Colonic mucosa (tissue), 4 donors: ENCODE data around the gene SPDYE16. TPM values are rescaled to one million over a fixed set of nuclear protein-coding genes. Genes with fewer than 3 reads are reported as not detected.
"Not testable (repeated sequence)": the region's sequence is repeated elsewhere in the genome, so short reads cannot be mapped to it uniquely, and the experiment has no call there.

ENCODE experiments used
- DNase-seq: peaks from one replicate; pipeline ENCODE4 v3.0.0-alpha.2; 2020
- H3K27ac ChIP-seq: fragments of 200-600 bp; one replicate; pipeline ENCODE4 v1.8.0; 2021
- H3K27me3 ChIP-seq: fragments of 200-600 bp; one replicate; pipeline ENCODE4 v1.8.0; 2021
- H3K36me3 ChIP-seq: fragments of 200-600 bp; one replicate; pipeline ENCODE4 v1.8.0; 2021
- H3K4me1 ChIP-seq: fragments of 200-600 bp; one replicate; pipeline ENCODE4 v1.8.0; 2021; ENCODE audit warnings: mild to moderate bottlenecking
- H3K4me3 ChIP-seq: fragments of 200-600 bp; one replicate; pipeline ENCODE4 v1.8.0; 2021
- H3K9ac ChIP-seq, 2 donors: one replicate each; pipeline ENCODE4 v1.7.0; 2013; ENCODE audit warnings: control low read depth in 2 of 2, low read depth in 2 of 2, low read length in 2 of 2
- H3K9me3 ChIP-seq: fragments of 200-600 bp; one replicate; pipeline ENCODE4 v1.8.0; 2021
- intact Hi-C: fragments of 100-400 bp; cut with DNase I; formaldehyde crosslinking; loops from one replicate; pipeline ENCODE4 v1.14.1; 2022
- total RNA-seq, 2 donors: library from RNA; stranded (reverse); fragmentation: NEBNext Ultra II Directional in 1 of 2; extraction: Animal tissue kit (Norgen Biotek cat#: 25700) in 1 of 2; gene quantifications; one replicate each; pipeline ENCODE4 v1.2.1, GENCODE V29; 2021
- TF ChIP-seq, protein P1 (sequence below): fragments of 200-600 bp; IDR thresholded peaks from one replicate; pipeline ENCODE4 v1.8.0; 2022; ENCODE audit warnings: antibody characterized with exemption, mild to moderate bottlenecking
- donor health status: healthy.
- donor health status: DM: no; HTN: no; CAD: no.
- donor health status: DM: no; HTN: no; CAD: no.

SPDYE16 gene
- total RNA-seq, 2 donors from 2014 or later: not detected

DNA sequence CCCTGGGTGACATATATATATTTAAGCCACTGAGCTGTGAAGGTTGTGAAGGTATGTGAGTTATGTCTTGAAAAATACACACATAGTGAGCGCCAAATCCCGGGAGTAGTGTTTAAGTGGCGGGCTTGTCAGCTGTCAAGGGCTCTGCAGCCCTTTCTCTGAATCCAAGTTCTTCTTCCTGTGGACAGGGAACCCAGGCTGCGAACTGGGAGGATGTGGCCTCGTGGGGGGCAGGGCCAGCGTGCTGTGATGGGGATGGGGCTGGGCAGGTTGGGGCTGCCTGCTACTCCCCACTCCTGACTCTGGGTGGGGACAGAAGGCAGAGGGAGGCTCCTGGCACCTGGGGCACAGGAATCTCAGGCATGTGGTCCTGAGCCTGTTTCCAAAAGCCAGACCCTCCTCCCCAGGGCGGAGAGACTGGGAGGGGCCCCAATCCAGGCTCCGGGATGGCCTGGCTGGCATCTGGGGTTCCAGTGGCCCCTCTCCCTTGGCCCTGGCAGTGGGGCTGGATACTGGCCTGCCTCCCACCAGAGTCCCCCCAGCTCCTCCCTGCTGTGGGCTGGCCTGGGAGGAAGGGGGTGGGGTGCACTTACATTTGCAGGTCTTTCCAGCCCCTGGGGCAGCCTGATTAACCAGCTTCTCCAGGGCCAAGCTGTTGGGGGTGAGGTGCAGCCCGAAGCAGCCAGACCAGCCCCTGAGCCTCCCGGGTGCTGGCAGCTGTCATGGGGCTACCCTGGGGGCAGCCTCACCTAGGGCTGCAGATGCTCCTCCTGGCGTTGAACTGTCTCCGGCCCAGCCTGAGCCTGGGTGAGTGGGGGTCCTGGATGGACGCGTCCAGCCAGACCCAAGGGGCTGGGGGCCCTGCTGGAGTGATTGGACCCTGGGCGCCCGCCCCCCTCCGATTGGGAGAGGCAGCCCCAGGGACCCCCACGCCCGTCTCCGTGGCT is 32.9 kb downstream of the SPDYE16 start, which contains the start of gene UPK3B:
UPK3B (plus strand) TSS at position 622 of the 947 bp plus-strand sequence; CDS start at position 723, 101 bp downstream.
- Histone ChIP-seq H3K27me3 (no peaks in the 10 kb centered on the region), H3K4me1 (peaks cover 6% of the 10 kb centered on the region), H3K9me3 (no peaks in the 10 kb centered on the region), H3K9ac (no peak within 1 kb of the TSS), H3K27ac (no peak within 1 kb of the TSS), H3K4me3 (no peak within 1 kb of the TSS), H3K36me3 (no peaks in the 10 kb centered on the region)
- intact Hi-C loops: loop anchor here (10.0 kb wide), 1 partner anchor 485 kb away; no protein-coding TSS in a partner anchor
- TF ChIP-seq, protein P1, sequence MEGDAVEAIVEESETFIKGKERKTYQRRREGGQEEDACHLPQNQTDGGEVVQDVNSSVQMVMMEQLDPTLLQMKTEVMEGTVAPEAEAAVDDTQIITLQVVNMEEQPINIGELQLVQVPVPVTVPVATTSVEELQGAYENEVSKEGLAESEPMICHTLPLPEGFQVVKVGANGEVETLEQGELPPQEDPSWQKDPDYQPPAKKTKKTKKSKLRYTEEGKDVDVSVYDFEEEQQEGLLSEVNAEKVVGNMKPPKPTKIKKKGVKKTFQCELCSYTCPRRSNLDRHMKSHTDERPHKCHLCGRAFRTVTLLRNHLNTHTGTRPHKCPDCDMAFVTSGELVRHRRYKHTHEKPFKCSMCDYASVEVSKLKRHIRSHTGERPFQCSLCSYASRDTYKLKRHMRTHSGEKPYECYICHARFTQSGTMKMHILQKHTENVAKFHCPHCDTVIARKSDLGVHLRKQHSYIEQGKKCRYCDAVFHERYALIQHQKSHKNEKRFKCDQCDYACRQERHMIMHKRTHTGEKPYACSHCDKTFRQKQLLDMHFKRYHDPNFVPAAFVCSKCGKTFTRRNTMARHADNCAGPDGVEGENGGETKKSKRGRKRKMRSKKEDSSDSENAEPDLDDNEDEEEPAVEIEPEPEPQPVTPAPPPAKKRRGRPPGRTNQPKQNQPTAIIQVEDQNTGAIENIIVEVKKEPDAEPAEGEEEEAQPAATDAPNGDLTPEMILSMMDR: no peak
- DNase-seq: no peak

DNA sequence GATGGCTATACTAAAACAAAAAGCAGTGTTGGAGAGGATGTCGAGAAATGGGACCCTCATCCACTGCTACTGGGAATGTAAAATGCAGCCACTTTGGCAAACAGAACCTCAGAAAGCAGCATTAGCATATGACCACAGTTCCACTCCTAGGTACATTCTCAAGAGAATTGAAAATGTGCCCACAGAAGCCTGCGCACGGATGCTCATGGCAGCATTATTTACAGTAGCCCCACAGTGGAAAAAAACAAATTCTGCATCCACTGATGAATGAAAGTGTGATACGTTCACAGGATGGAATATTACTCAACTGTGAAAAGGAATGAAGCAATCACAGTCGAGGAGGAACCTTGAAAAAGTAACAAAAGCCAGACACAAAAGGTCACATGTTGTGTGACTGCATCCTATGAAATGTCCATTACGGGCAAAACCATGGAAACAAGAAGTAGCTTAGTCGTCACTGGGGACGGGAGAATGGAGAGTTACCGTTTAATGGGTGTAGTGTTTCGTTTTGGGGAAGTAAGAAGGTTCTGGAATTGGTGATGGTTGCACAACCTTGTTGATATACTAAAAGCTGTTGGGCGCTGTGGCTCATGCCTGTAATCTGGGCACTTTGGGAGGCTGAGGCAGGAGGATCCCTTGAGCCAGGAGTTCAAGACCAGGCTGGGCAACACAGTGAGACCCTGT is 35.2 kb downstream of the SPDYE16 start:
- no peak for DNase-seq
- H3K4me3 ChIP-seq: no peak overlapping the region
- H3K4me1 ChIP-seq: peaks cover 1% of the 10 kb centered on the region
- H3K27ac ChIP-seq: no peak overlapping the region
- no peaks in the 10 kb centered on the region for H3K27me3 ChIP-seq
- intact Hi-C loops: loop anchor here (10.0 kb wide), 1 partner anchor 487 kb away; no protein-coding TSS in a partner anchor
- TF ChIP-seq, protein P1: no peak
- no peak overlapping the region for H3K9ac ChIP-seq
- H3K36me3 ChIP-seq: no peaks in the 10 kb centered on the region
- H3K9me3 ChIP-seq: no peaks in the 10 kb centered on the region

DNA sequence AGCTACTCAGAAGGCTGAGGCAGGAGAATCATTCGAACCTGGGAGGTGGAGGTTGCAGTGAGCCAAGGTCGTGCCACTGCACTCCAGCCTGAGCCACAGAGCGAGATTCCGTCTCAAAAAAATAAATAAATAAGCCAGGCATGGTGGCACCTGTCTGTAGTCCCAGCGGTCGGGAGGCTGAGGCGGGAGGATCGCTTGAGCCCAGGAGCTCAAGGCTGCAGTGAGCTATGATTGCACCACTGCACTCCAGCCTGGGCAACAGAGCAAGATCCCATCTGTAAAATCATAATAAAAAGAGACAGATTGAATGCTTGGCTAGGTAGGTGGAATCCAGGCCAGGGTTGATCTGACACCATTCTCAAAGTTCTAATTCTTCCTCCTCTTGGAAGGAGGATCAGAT is 36.5 kb downstream of the SPDYE16 start:
- not testable (repeated sequence) for H3K4me1 ChIP-seq, H3K27ac ChIP-seq, H3K9me3 ChIP-seq, H3K36me3 ChIP-seq, H3K27me3 ChIP-seq, H3K9ac ChIP-seq, DNase-seq, H3K4me3 ChIP-seq
- intact Hi-C loops: loop anchor here (10.0 kb wide), 1 partner anchor 488 kb away; no protein-coding TSS in a partner anchor

DNA sequence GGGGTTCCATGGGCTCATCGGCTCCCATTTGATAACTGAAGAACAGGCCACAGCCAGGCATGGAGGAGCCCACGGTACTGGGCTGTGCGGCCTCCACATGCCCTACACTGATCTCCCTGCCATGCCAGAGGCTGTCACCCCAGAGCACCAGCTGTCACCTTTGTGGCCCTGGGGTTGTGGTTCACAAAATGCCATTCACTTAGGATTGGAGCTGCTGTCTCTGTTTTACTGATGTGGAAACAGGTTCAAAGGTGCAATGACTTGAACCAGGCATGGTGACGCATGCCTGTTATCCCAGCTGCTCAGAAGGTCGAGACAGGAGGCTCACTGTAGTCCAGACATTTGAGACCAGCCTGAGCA is 37.0 kb downstream of the SPDYE16 start:
- Histone ChIP-seq H3K27ac (no peak overlapping the region), H3K36me3 (no peaks in the 10 kb centered on the region), H3K9ac (no peak overlapping the region), H3K4me3 (no peak overlapping the region), H3K9me3 (no peaks in the 10 kb centered on the region), H3K4me1 (no peaks in the 10 kb centered on the region), H3K27me3 (no peaks in the 10 kb centered on the region)
- TF ChIP-seq, protein P1: no peak
- intact Hi-C loops: loop anchor here (10.0 kb wide), 1 partner anchor 489 kb away; no protein-coding TSS in a partner anchor
- DNase-seq: no peak

DNA sequence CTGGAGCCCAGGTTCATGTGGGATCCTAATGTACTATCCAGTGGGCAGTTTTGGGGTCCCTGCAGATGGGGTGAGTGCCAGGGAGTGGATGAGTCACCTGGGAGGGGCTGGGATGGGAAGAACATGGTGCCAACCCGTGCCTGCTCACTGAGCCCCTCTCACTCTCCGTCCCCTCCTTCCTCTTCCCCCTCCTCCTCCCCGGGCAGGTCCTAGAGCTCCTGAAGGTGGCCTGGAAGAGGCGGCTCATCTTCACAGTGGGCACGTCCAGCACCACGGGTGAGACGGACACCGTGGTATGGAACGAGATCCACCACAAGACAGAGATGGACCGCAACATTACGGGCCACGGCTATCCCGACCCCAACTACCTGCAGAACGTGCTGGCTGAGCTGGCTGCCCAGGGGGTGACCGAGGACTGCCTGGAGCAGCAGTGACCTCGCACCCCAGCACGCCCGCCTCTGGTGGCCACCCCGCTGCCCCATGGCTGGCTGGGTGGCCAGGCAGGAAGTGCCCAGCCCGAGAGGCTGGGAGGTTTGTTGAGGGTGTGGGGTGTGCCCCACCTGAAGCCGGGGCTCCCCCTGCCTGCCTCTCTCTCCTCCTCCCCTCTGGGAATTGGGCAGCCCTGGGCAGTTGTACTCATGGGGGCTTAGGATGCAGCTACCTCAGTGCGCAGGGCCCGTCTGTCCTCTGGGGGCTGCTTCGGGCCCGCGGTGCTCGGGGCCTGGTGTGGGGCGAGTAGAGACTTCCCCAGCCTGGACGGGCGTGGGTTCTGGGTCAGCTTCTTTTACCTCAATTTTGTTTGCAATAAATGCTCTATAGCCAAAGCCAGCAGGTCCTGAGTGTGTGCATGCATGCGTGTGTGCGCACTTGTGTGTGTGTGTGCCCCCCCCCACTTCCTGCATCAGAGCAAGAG is 37.7 kb downstream of the SPDYE16 start:
- H3K4me3 ChIP-seq: no peak overlapping the region
- H3K9me3 ChIP-seq: no peaks in the 10 kb centered on the region
- intact Hi-C loops: loop anchor here (10.0 kb wide), 1 partner anchor 489 kb away; no protein-coding TSS in a partner anchor
- H3K9ac ChIP-seq: no peak overlapping the region
- no peak for DNase-seq
- no peaks in the 10 kb centered on the region for H3K27me3 ChIP-seq
- no peak overlapping the region for H3K27ac ChIP-seq
- TF ChIP-seq, protein P1: no peak
- no peaks in the 10 kb centered on the region for H3K4me1 ChIP-seq
- H3K36me3 ChIP-seq: no peaks in the 10 kb centered on the region

DNA sequence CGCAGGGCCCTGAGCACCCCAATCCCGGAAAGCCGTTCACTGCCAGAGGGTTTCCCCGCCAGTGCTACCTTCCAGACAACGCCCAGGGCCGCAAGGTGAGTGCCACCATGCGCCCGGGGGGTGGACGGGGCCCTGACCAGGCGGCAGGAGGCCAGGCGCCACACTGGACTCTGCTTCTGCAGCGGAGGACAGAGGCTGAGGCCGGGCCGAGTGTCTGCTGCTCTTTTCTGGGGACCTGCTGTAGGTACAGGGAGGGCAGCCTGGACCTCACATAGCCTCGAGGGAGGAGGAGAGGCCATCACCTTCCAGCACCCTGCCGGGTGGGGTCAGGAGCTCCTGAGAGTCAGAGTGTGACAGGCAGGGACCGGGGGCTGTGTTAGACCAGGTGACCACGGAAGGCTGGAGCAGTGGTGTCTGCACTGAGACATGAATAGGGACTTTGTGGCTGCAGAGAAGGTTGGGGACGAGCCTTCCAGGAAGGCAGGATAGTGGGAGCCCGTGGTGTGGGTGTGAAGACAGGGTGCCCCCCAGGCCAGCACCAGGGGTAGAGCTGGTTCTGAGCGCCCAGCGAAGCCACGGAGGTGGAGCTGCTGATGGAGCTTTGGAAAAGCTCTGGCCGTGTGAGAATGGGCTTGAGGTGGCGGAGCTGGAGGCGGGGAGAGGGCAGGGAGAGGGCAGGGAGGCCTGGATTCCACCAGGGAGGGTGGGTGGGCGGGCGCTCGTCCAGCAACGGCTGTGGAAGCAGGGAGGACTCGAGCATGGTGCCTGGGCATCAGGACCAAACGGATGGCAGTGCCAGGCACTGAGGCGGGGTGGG is 38.5 kb downstream of the SPDYE16 start:
- not testable (repeated sequence) for H3K9ac ChIP-seq, H3K4me3 ChIP-seq, H3K36me3 ChIP-seq, DNase-seq, H3K27ac ChIP-seq, H3K27me3 ChIP-seq, H3K4me1 ChIP-seq, H3K9me3 ChIP-seq
- intact Hi-C loops: loop anchor here (10.0 kb wide), 1 partner anchor 490 kb away; no protein-coding TSS in a partner anchor

DNA sequence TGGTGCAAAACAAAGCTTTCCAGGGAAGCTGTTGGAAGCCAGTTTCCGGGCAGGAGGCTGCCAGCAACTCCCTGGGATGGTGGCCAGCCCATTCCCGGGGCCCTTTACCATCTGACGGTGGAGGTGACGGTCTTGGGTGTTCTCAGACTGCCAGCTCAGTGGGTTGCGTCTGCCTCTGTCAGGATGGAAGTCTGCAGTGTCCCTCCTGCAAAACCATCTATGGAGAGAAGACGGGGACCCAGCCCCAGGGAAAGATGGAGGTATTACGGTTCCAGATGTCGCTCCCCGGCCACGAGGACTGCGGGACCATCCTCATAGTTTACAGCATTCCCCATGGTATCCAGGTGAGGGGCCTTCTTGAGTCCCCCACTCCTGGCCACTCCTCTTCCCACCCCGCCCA is 39.9 kb downstream of the SPDYE16 start:
- not testable (repeated sequence) for H3K27ac ChIP-seq, H3K27me3 ChIP-seq, H3K4me3 ChIP-seq, H3K4me1 ChIP-seq, H3K9me3 ChIP-seq, H3K36me3 ChIP-seq, H3K9ac ChIP-seq, DNase-seq
- intact Hi-C loops: loop anchor here (10.0 kb wide), 1 partner anchor 492 kb away; no protein-coding TSS in a partner anchor
